ENCODE data around the gene SV2B. TPM values are rescaled to one million over a fixed set of nuclear protein-coding genes. Genes with fewer than 3 reads are reported as not detected.
A peak's percentile ranks its signal among the peaks of the same experiment; 100 is the strongest.

Gene SV2B
- total and polyA plus RNA-seq, 3 donors from 2014 or later: 1.6 to 1.7 (median 1.7) TPM

- Histone ChIP-seq H3K27me3 (no peaks in the 10 kb centered on the region), H3K4me3 (no peak overlapping the region), H3K36me3 (ENCODE audit: low read depth, missing control alignments) (no peaks in the 10 kb centered on the region), H3K4me1 (no peaks in the 10 kb centered on the region), H3K27ac (no peak overlapping the region), H3K9me3 (no peaks in the 10 kb centered on the region)
- intact Hi-C loops (cut with DNase I; ENCODE audit: low total_unique reads): no loop called here
- WGBS, 2 donors: 65 to 83% methylated on average over 1 of the region's 1 CpG
- TF ChIP-seq POLR2A (IDR thresholded peaks at IDR 0.05): no peak
- no peak for TF ChIP-seq CTCF (IDR thresholded peaks at IDR 0.05)
- DNase-seq: no peak
Observed at GRCh38 chr15:91146728-91147127, 46.7 kb downstream of the SV2B start.

- H3K9me3 ChIP-seq: no peaks in the 10 kb centered on the region
- WGBS, 2 donors: 90 to 94% methylated on average over 4 of the region's 4 CpGs
- no peaks in the 10 kb centered on the region for H3K36me3 ChIP-seq (ENCODE audit: low read depth, missing control alignments)
- peaks cover 2% of the 10 kb centered on the region for H3K4me1 ChIP-seq
- intact Hi-C loops (cut with DNase I; ENCODE audit: low total_unique reads): no loop called here
- TF ChIP-seq POLR2A (IDR thresholded peaks at IDR 0.05) (no peak), CTCF (IDR thresholded peaks at IDR 0.05) (no peak)
- no peak for DNase-seq
- no peak overlapping the region for H3K27ac ChIP-seq
- H3K27me3 ChIP-seq: no peaks in the 10 kb centered on the region
- H3K4me3 ChIP-seq: no peak overlapping the region
Observed at GRCh38 chr15:91148243-91148642, 48.2 kb downstream of the SV2B start.

- H3K4me3 ChIP-seq: no peak overlapping the region
- no peaks in the 10 kb centered on the region for H3K9me3 ChIP-seq
- WGBS, 2 donors: 63 to 68% methylated on average over 4 of the region's 4 CpGs
- H3K36me3 ChIP-seq (ENCODE audit: low read depth, missing control alignments): no peaks in the 10 kb centered on the region
- no peak for DNase-seq
- peaks cover 2% of the 10 kb centered on the region for H3K4me1 ChIP-seq
- TF ChIP-seq CTCF (IDR thresholded peaks at IDR 0.05) (no peak), POLR2A (IDR thresholded peaks at IDR 0.05) (no peak)
- no peak overlapping the region for H3K27ac ChIP-seq
- no peaks in the 10 kb centered on the region for H3K27me3 ChIP-seq
- intact Hi-C loops (cut with DNase I; ENCODE audit: low total_unique reads): no loop called here
Observed at GRCh38 chr15:91150502-91151160, 50.6 kb downstream of the SV2B start.

GRCh38 chr15:91151781-91152563, 51.9 kb downstream of the SV2B start:
- Histone ChIP-seq H3K27ac (no peak overlapping the region), H3K36me3 (ENCODE audit: low read depth, missing control alignments) (no peaks in the 10 kb centered on the region), H3K4me3 (no peak overlapping the region), H3K27me3 (no peaks in the 10 kb centered on the region), H3K9me3 (no peaks in the 10 kb centered on the region), H3K4me1 (peaks cover 2% of the 10 kb centered on the region)
- TF ChIP-seq POLR2A (IDR thresholded peaks at IDR 0.05): no peak
- no peak for TF ChIP-seq CTCF (IDR thresholded peaks at IDR 0.05)
- intact Hi-C loops (cut with DNase I; ENCODE audit: low total_unique reads): no loop called here
- DNase-seq: peak; percentile 28
- WGBS, 2 donors: 37 to 43% methylated on average over 4 of the region's 4 CpGs

Measured in testis (tissue), 3 donors.